ENCODE data around the gene ABTB1.

Gene ABTB1

DNA sequence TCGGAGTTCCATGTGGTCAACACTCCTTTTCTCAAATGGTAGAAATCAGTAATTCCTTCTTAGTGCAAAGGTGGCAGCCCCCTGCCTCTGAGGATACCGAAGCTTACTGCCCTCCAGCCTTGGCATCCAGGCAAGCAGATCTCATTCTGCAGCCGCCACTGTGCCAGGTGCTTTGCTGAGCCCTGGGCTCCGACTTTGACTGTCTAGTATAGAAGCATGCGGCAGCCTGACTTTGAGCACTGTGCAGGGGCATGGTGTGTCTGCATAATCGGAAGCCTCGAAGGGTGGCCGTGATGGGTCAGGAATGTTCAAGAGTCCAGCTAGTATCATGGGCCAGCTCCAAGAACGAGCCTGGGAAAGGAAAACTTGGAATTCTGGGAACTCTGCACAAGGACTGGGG, 39.7 kb downstream of the ABTB1 start:
- Histone ChIP-seq H2BK5ac (ENCODE audit: low read depth, low read length, poor library complexity) (no peak overlapping the region), H3K4ac (ENCODE audit: low read depth, low read length) (no peak overlapping the region), H3K4me1 (ENCODE audit: control insufficient read depth in 1 of 2, insufficient read depth in 2 of 2, low read length in 2 of 2) (peaks cover 0 to 2% of the 10 kb centered on the region in 2 experiments), H3K9ac (ENCODE audit: low read length) (no peak overlapping the region), H3K23ac (ENCODE audit: low read length) (no peak overlapping the region), H2AFZ (ENCODE audit: insufficient read depth, low read length, poor library complexity) (no peak overlapping the region), H3K14ac (ENCODE audit: low read length) (no peak overlapping the region), H4K8ac (ENCODE audit: low read depth, low read length) (no peak overlapping the region), H3K27ac (ENCODE audit: low read depth, low read length) (no peak overlapping the region), H3K79me2 (ENCODE audit: control insufficient read depth, insufficient read depth, low read length, poor library complexity) (no peaks in the 10 kb centered on the region), H3K27me3 (ENCODE audit: insufficient read depth, low read length) (no peaks in the 10 kb centered on the region), H4K91ac (ENCODE audit: low read depth, low read length) (no peak overlapping the region), H3K4me3 (ENCODE audit: low read depth, low read length) (no peak overlapping the region), H2BK120ac (ENCODE audit: insufficient read depth, low read length, poor library complexity) (no peak overlapping the region), H3K18ac (ENCODE audit: low read length) (no peak overlapping the region), H2BK12ac (ENCODE audit: low read length) (no peak overlapping the region), H3K4me2 (ENCODE audit: low read length) (no peak overlapping the region), H4K12ac (ENCODE audit: low read depth, low read length) (no peak overlapping the region), H3K79me1 (ENCODE audit: low read length) (no peaks in the 10 kb centered on the region), H3K36me3 (ENCODE audit: control insufficient read depth in 1 of 2, insufficient read depth in 2 of 2, low read length in 2 of 2) (no peaks in the 10 kb centered on the region), H3K9me3 (ENCODE audit: insufficient read depth, low read depth, low read length) (no peaks in the 10 kb centered on the region), H2AK5ac (ENCODE audit: low read length) (no peak overlapping the region)
- no peak for DNase-seq
- no CpG with 5 or more reads among the region's 9 CpGs for WGBS (ENCODE audit: extremely low coverage, insufficient coverage, insufficient read length)

DNA sequence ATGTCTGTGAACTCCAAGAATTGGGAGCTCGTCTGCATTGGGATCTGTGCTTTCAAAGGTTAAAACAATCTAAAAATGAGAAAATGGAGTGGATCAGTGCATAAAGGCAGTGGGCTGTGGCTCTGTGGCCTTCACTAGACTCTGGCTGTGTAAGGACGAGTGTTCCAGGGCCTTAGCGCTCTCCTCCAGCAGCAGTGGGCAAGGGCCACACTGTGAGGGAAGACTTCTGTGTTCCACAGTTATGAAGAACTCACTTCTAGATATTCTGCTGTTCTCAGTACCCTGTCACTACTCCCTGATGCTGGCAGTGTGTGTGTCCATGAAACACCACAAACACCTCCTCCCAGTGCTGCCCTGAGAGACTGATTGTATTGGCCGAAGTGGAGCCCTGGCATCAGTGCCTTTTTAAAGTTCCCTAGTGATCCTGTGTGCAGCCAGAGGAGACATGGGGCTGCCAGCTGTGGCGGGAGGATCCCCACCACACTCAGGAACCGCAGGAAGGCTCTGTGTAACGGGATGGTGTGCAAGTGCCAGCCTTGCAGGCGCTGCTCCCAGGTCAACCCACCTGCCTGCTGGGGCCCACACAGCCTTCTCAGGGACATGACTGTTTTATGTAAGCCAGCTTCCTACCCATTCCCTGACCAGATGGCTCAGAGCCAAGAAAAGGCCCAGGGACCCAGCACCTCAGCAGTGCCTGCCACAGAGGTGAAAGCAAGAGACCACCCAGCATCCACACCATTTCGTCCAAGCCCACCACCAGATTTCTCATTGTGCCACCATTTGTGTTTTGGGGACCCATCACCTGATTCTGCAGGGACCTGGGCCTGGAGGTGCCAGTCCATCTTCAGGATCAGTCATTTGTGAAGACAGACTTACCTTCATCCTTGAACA, 40.4 kb downstream of the ABTB1 start:
- Histone ChIP-seq H2BK120ac (ENCODE audit: insufficient read depth, low read length, poor library complexity) (no peak overlapping the region), H3K4ac (ENCODE audit: low read depth, low read length) (no peak overlapping the region), H3K4me1 (ENCODE audit: control insufficient read depth in 1 of 2, insufficient read depth in 2 of 2, low read length in 2 of 2) (peaks cover 0 to 2% of the 10 kb centered on the region in 2 experiments), H3K79me1 (ENCODE audit: low read length) (no peaks in the 10 kb centered on the region), H2BK12ac (ENCODE audit: low read length) (no peak overlapping the region), H4K12ac (ENCODE audit: low read depth, low read length) (no peak overlapping the region), H3K9me3 (ENCODE audit: insufficient read depth, low read depth, low read length) (no peaks in the 10 kb centered on the region), H2BK5ac (ENCODE audit: low read depth, low read length, poor library complexity) (no peak overlapping the region), H3K18ac (ENCODE audit: low read length) (no peak overlapping the region), H4K8ac (ENCODE audit: low read depth, low read length) (no peak overlapping the region), H3K79me2 (ENCODE audit: control insufficient read depth, insufficient read depth, low read length, poor library complexity) (no peaks in the 10 kb centered on the region), H3K27ac (ENCODE audit: low read depth, low read length) (no peak overlapping the region), H3K23ac (ENCODE audit: low read length) (no peak overlapping the region), H2AFZ (ENCODE audit: insufficient read depth, low read length, poor library complexity) (no peak overlapping the region), H3K27me3 (ENCODE audit: insufficient read depth, low read length) (no peaks in the 10 kb centered on the region), H2AK5ac (ENCODE audit: low read length) (no peak overlapping the region), H4K91ac (ENCODE audit: low read depth, low read length) (no peak overlapping the region), H3K36me3 (ENCODE audit: control insufficient read depth in 1 of 2, insufficient read depth in 2 of 2, low read length in 2 of 2) (no peaks in the 10 kb centered on the region), H3K4me3 (ENCODE audit: low read depth, low read length) (no peak overlapping the region), H3K9ac (ENCODE audit: low read length) (no peak overlapping the region), H3K4me2 (ENCODE audit: low read length) (no peak overlapping the region), H3K14ac (ENCODE audit: low read length) (no peak overlapping the region)
- WGBS (ENCODE audit: extremely low coverage, insufficient coverage, insufficient read length): no CpG with 5 or more reads among the region's 9 CpGs
- no peak for DNase-seq

DNA sequence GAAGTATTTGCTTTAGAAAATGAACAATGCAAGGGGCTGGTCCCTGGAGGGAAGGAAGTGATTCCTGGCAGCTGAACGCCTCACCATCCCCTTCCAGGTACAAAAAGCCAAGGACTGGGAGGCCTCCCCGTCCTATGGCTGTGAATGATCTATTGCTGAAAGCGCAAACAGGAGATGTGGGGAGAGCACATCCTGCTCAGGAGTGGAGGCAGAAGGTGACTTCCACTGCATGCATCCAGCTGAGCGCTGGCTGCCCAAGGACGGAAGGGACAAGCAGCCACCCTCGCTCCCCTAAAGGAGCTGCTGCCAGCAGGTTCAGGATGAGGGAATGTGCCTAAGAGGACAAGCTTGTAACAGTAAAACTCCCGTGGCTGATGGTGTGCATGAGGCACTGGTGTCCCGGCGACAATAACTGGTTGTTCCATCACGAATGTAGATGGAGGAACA, 41.4 kb downstream of the ABTB1 start:
- no peak overlapping the region for H3K14ac ChIP-seq (ENCODE audit: low read length)
- H3K9me3 ChIP-seq (ENCODE audit: insufficient read depth, low read depth, low read length): no peaks in the 10 kb centered on the region
- H3K79me1 ChIP-seq (ENCODE audit: low read length): no peaks in the 10 kb centered on the region
- H2AFZ ChIP-seq (ENCODE audit: insufficient read depth, low read length, poor library complexity): no peak overlapping the region
- no peaks in the 10 kb centered on the region for H3K36me3 ChIP-seq (ENCODE audit: control insufficient read depth in 1 of 2, insufficient read depth in 2 of 2, low read length in 2 of 2)
- no peak overlapping the region for H3K4ac ChIP-seq (ENCODE audit: low read depth, low read length)
- H3K79me2 ChIP-seq (ENCODE audit: control insufficient read depth, insufficient read depth, low read length, poor library complexity): no peaks in the 10 kb centered on the region
- no peak for DNase-seq
- no peak overlapping the region for H3K27ac ChIP-seq (ENCODE audit: low read depth, low read length)
- H4K12ac ChIP-seq (ENCODE audit: low read depth, low read length): no peak overlapping the region
- no peak overlapping the region for H2AK5ac ChIP-seq (ENCODE audit: low read length)
- no peak overlapping the region for H4K8ac ChIP-seq (ENCODE audit: low read depth, low read length)
- no peak overlapping the region for H3K18ac ChIP-seq (ENCODE audit: low read length)
- no peak overlapping the region for H3K9ac ChIP-seq (ENCODE audit: low read length)
- peaks cover 0 to 2% of the 10 kb centered on the region in 2 experiments for H3K4me1 ChIP-seq (ENCODE audit: control insufficient read depth in 1 of 2, insufficient read depth in 2 of 2, low read length in 2 of 2)
- no peak overlapping the region for H2BK5ac ChIP-seq (ENCODE audit: low read depth, low read length, poor library complexity)
- H4K91ac ChIP-seq (ENCODE audit: low read depth, low read length): no peak overlapping the region
- no peak overlapping the region for H3K23ac ChIP-seq (ENCODE audit: low read length)
- H3K4me3 ChIP-seq (ENCODE audit: low read depth, low read length): no peak overlapping the region
- H3K4me2 ChIP-seq (ENCODE audit: low read length): no peak overlapping the region
- no peak overlapping the region for H2BK12ac ChIP-seq (ENCODE audit: low read length)
- H3K27me3 ChIP-seq (ENCODE audit: insufficient read depth, low read length): no peaks in the 10 kb centered on the region
- WGBS (ENCODE audit: extremely low coverage, insufficient coverage, insufficient read length): no CpG with 5 or more reads among the region's 10 CpGs
- H2BK120ac ChIP-seq (ENCODE audit: insufficient read depth, low read length, poor library complexity): no peak overlapping the region

DNA sequence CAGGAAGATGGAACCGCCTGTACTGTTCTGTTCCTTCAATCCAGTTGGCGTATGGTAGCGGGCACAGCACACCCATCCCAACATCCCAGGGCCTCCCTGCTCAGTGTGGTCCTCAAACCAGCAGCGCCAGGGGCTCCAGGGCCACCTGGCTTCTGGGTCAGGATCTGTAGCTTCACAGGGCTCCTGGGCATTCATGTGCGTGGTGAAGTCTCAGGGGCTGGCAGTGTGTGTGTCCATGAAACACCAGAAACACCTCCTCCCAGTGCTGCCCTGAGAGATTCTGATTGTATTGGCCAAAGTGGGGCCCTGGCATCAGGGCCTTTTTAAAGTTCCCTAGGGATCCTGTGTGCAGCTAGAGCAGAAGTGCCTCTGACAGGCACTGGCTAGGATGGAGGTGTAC, 42.1 kb downstream of the ABTB1 start:
- Histone ChIP-seq H3K4me2 (ENCODE audit: low read length) (no peak overlapping the region), H3K23ac (ENCODE audit: low read length) (no peak overlapping the region), H4K91ac (ENCODE audit: low read depth, low read length) (no peak overlapping the region), H2BK12ac (ENCODE audit: low read length) (no peak overlapping the region), H3K27ac (ENCODE audit: low read depth, low read length) (no peak overlapping the region), H2AK5ac (ENCODE audit: low read length) (no peak overlapping the region), H4K8ac (ENCODE audit: low read depth, low read length) (no peak overlapping the region), H3K18ac (ENCODE audit: low read length) (no peak overlapping the region), H2BK120ac (ENCODE audit: insufficient read depth, low read length, poor library complexity) (no peak overlapping the region), H3K79me2 (ENCODE audit: control insufficient read depth, insufficient read depth, low read length, poor library complexity) (no peaks in the 10 kb centered on the region), H3K4ac (ENCODE audit: low read depth, low read length) (no peak overlapping the region), H4K12ac (ENCODE audit: low read depth, low read length) (no peak overlapping the region), H3K4me3 (ENCODE audit: low read depth, low read length) (no peak overlapping the region), H3K79me1 (ENCODE audit: low read length) (no peaks in the 10 kb centered on the region), H3K36me3 (ENCODE audit: control insufficient read depth in 1 of 2, insufficient read depth in 2 of 2, low read length in 2 of 2) (no peaks in the 10 kb centered on the region), H3K4me1 (ENCODE audit: control insufficient read depth in 1 of 2, insufficient read depth in 2 of 2, low read length in 2 of 2) (peaks cover 0 to 2% of the 10 kb centered on the region in 2 experiments), H3K9ac (ENCODE audit: low read length) (no peak overlapping the region), H3K27me3 (ENCODE audit: insufficient read depth, low read length) (no peaks in the 10 kb centered on the region), H3K9me3 (ENCODE audit: insufficient read depth, low read depth, low read length) (no peaks in the 10 kb centered on the region), H2BK5ac (ENCODE audit: low read depth, low read length, poor library complexity) (no peak overlapping the region), H3K14ac (ENCODE audit: low read length) (no peak overlapping the region), H2AFZ (ENCODE audit: insufficient read depth, low read length, poor library complexity) (no peak overlapping the region)
- no peak for DNase-seq
- no CpG with 5 or more reads among the region's 5 CpGs for WGBS (ENCODE audit: extremely low coverage, insufficient coverage, insufficient read length)

All from trophoblast cell (in vitro differentiated cells and primary cell).